Measurements from ENCODE around the gene SCT.
A peak's percentile ranks its signal among the peaks of the same experiment; 100 is the strongest.

SCT gene

DNA sequence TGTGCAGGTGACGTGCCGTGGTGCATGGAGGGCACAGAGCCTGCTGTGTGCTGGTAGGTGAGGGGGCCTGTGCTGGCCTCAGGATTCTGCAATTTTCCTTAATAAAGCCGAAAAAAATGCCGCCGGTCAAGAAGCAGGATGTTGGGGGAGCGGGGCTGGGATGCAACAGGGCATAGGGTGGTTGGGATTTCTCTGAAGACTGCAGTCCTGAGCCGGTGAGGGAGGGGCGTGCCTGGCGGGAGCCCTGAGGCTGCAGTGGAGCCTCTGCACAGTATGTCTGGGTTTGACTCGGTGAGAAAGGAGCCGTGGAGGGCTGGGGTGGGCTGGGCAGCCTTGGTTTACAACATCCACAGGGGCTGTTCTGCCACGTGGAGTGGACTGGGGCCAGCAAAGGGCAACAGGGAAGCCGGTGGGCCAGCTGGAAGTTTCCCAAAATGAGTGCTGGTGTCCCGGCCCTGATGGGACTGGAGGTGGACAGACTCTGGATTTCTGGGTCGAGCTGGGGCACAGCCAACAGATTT is 3.6 kb downstream of the SCT start:
- Histone ChIP-seq H3K4me3 (ENCODE audit: low read depth, low read length) (no peak overlapping the region), H3K27ac (ENCODE audit: extremely low read depth, low read depth, low read length) (no peak overlapping the region), H3K36me3 (ENCODE audit: control insufficient read depth in 2 of 2, insufficient read depth in 1 of 2, low read length in 2 of 2) (peaks cover 0 to 6% of the 10 kb centered on the region in 2 experiments; a peak in 1 of 3 replicates), H3K4me1 (ENCODE audit: control insufficient read depth, insufficient read depth, low read length) (no peaks in the 10 kb centered on the region), H3K9me3 (ENCODE audit: control insufficient read depth, insufficient read depth, low read depth, low read length) (no peaks in the 10 kb centered on the region)
- ChIA-PET POLR2A (interaction anchor here (0.6 kb wide), 1 partner anchor 52 kb away, joined by 3 read pairs; no protein-coding TSS in a partner anchor), CTCF (interaction anchor here (1.0 kb wide), 1 partner anchor 100 kb away, joined by 4 read pairs; no protein-coding TSS in a partner anchor)
- TF ChIP-seq KLF1 (tag by site-specific recombination; IDR thresholded peaks at IDR 0.05): no peak
- no peak for TF ChIP-seq WT1 (tag by site-specific recombination; IDR thresholded peaks at IDR 0.05)
- TF ChIP-seq, protein P1, sequence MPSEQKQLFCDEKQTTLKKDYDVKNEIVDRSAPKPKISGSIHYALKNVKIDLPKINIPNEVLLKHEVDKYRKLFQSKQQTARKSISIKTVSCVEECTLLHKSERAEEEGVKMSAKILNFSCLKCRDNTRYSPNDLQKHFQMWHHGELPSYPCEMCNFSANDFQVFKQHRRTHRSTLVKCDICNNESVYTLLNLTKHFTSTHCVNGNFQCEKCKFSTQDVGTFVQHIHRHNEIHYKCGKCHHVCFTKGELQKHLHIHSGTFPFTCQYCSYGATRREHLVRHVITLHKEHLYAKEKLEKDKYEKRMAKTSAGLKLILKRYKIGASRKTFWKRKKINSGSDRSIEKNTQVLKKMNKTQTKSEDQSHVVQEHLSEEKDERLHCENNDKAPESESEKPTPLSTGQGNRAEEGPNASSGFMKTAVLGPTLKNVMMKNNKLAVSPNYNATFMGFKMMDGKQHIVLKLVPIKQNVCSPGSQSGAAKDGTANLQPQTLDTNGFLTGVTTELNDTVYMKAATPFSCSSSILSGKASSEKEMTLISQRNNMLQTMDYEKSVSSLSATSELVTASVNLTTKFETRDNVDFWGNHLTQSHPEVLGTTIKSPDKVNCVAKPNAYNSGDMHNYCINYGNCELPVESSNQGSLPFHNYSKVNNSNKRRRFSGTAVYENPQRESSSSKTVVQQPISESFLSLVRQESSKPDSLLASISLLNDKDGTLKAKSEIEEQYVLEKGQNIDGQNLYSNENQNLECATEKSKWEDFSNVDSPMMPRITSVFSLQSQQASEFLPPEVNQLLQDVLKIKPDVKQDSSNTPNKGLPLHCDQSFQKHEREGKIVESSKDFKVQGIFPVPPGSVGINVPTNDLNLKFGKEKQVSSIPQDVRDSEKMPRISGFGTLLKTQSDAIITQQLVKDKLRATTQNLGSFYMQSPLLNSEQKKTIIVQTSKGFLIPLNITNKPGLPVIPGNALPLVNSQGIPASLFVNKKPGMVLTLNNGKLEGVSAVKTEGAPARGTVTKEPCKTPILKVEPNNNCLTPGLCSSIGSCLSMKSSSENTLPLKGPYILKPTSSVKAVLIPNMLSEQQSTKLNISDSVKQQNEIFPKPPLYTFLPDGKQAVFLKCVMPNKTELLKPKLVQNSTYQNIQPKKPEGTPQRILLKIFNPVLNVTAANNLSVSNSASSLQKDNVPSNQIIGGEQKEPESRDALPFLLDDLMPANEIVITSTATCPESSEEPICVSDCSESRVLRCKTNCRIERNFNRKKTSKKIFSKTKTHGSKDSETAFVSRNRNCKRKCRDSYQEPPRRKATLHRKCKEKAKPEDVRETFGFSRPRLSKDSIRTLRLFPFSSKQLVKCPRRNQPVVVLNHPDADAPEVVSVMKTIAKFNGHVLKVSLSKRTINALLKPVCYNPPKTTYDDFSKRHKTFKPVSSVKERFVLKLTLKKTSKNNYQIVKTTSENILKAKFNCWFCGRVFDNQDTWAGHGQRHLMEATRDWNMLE (tag by site-specific recombination; conservative IDR thresholded peaks at IDR 0.05; ENCODE audit: low read depth): no peak
- no peak for TF ChIP-seq ZNF223 (tag by site-specific recombination; IDR thresholded peaks at IDR 0.05)
- no peak for TF ChIP-seq ZNF114 (tag by site-specific recombination; IDR thresholded peaks at IDR 0.05)
- peak; percentile 71 for TF ChIP-seq SCRT2 (tag by site-specific recombination; IDR thresholded peaks at IDR 0.05)
- TF ChIP-seq ZNF239 (tag by site-specific recombination; IDR thresholded peaks at IDR 0.05): no peak

DNA sequence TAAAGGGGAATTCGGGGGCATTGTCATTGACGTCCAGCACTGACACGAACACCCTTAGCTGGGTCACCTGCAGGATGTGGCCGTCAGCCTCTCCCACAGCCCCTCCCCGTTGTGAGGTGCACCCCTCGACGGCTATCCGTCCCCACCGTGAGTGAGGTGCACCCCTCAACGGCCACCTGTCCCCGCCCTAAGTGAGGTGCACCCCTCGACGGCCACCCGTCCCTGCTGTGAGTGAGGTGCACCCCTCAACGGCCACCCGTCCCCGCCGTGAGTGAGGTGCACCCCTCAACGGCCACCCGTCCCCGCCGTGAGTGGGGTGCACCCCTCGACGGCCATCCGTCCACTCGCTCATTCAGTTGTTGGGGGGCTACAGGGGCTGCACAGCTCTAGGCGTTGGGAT is 5.1 kb downstream of the SCT start:
- ChIA-PET CTCF (interaction anchor here (0.6 kb wide), 1 partner anchor 112 kb away, joined by 3 read pairs; no protein-coding TSS in a partner anchor), POLR2A (no interaction called here)

More for the DNA sequence above, 5.1 kb downstream of the SCT start:
- H3K27ac ChIP-seq (ENCODE audit: extremely low read depth, low read depth, low read length): no peak overlapping the region
- H3K4me1 ChIP-seq (ENCODE audit: control insufficient read depth, insufficient read depth, low read length): no peaks in the 10 kb centered on the region
- peaks cover 0 to 13% of the 10 kb centered on the region in 2 experiments; a peak in 1 of 3 replicates for H3K36me3 ChIP-seq (ENCODE audit: control insufficient read depth in 2 of 2, insufficient read depth in 1 of 2, low read length in 2 of 2)
- H3K4me3 ChIP-seq (ENCODE audit: low read depth, low read length): no peak overlapping the region
- H3K9me3 ChIP-seq (ENCODE audit: control insufficient read depth, insufficient read depth, low read depth, low read length): no peaks in the 10 kb centered on the region
- TF ChIP-seq BCL11B (tag by site-specific recombination; IDR thresholded peaks at IDR 0.05; ENCODE audit: low read depth) (no peak), ZEB2 (tag by site-specific recombination; IDR thresholded peaks at IDR 0.05) (no peak), HOXC10 (CRISPR knock-in tag; IDR thresholded peaks at IDR 0.05) (no peak), ZNF221 (tag by site-specific recombination; IDR thresholded peaks at IDR 0.05; ENCODE audit: borderline replicate concordance) (no peak), ZNF707 (tag by site-specific recombination; IDR thresholded peaks at IDR 0.05) (no peak), ZNF785 (tag by site-specific recombination; IDR thresholded peaks at IDR 0.05) (no peak)
- TF ChIP-seq, protein P2, sequence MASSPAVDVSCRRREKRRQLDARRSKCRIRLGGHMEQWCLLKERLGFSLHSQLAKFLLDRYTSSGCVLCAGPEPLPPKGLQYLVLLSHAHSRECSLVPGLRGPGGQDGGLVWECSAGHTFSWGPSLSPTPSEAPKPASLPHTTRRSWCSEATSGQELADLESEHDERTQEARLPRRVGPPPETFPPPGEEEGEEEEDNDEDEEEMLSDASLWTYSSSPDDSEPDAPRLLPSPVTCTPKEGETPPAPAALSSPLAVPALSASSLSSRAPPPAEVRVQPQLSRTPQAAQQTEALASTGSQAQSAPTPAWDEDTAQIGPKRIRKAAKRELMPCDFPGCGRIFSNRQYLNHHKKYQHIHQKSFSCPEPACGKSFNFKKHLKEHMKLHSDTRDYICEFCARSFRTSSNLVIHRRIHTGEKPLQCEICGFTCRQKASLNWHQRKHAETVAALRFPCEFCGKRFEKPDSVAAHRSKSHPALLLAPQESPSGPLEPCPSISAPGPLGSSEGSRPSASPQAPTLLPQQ (tag by site-specific recombination; IDR thresholded peaks at IDR 0.05): no peak
- TF ChIP-seq, protein P3, sequence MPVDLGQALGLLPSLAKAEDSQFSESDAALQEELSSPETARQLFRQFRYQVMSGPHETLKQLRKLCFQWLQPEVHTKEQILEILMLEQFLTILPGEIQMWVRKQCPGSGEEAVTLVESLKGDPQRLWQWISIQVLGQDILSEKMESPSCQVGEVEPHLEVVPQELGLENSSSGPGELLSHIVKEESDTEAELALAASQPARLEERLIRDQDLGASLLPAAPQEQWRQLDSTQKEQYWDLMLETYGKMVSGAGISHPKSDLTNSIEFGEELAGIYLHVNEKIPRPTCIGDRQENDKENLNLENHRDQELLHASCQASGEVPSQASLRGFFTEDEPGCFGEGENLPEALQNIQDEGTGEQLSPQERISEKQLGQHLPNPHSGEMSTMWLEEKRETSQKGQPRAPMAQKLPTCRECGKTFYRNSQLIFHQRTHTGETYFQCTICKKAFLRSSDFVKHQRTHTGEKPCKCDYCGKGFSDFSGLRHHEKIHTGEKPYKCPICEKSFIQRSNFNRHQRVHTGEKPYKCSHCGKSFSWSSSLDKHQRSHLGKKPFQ (tag by site-specific recombination; IDR thresholded peaks at IDR 0.05): no peak
